Measurements from ENCODE around the gene CSF1. TPM values are rescaled to one million over a fixed set of nuclear protein-coding genes. Genes with fewer than 3 reads are reported as not detected.

CSF1 gene
- polyA plus RNA-seq, 10 donors, result 7.0 to 13.9 (median 9.3) TPM

GRCh38 chr1:109974191-109974590 lies 63.5 kb downstream of the CSF1 start:
- DNase-seq, result no peak

DNA sequence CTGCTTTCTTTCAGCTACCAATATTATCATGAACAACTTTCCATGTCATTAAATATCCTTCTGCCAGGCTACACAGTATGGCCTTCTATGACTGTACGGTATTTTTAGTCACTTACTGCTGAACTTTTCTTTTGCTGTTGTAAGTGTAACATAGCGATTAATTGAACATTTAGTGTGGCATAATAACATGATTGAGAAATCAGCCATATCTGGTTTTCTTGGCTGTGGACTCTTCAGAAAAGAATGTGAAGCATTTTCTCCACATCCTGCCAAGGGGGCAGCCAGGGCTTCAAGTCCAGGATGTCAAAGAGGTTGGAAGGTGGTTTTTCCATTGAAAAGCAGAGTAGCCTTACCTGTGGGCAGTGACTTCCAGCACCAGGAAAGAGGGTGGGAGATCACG lies 65.1 kb downstream of the CSF1 start:
- peak in 1 of 3 donors; percentile 73 for DNase-seq

DNA sequence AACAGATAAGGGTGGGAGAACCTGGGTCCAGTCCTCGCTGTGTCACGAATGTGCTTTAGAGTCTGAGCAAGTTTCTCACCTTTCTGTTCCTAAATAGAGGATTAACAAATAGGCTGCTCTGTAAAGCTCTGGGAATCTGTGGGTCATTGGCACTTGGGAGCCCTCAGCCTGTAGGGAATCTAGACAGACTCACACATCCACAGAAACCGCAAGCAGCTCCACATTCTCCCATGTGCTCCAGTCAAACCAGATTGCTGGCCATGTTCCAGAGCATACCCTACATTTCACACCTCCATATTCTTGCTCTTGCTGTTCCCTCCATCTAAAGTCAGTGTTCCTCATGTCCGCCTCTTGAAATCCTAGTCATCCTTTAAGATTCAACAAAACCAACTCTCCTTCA lies 66.1 kb downstream of the CSF1 start:
- DNase-seq, result no peak

DNA sequence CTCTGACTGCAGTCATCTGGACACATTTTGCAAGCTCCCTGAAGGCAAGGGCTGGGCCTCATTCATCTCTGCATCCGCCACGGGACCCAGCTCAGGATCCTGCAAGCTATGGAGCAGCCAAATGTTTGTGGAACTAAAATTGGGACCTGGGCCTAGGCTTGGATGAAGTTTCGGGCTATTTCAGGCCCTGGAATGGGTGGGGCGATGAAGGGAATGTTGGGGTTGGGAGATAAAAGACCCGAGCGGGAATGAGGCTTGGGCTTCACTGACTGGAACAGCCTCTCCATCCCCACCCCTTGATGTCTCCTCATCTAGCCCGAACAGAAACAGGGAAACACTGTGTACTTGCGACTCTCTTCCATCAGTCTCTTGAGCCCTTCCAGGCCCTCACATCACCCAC lies 66.6 kb downstream of the CSF1 start:
- peak in 1 of 3 donors; percentile 28 for DNase-seq

DNA sequence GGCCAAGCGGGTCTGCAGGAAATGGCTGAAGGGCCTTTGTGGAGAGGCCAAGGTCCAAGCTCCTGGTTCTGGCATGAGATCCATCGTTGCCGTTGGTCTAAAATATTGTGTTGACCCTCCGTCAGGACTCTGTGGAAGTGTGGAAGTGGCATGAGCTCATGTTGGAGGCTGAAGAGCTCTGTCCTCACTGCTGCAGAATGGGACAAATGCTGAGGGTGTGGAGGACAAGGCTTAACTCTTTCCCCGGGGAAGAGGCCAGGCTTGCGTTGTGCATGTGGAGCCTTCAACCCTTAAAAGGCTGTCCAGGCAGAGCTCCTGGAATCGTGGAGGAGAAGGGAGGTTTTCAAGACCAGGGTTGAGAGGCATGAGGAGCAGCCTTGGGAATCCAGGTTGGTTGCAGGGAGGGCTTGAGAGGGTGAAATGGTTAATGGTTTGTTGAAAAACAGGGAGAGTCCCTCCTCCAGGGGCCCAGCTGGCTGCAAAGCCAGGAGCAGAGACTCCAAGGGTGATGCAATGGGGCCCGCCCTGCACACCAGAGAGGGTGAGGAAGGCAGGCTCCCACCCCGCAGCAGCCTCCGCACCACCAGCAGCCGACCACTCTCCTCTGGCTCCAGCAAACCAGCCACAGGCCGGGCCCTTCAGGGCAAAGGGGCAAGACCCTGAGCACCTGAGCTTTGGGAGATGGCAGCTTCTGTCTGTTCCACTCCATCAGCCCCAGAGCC lies 67.2 kb downstream of the CSF1 start:
- DNase-seq, result peak in 1 of 3 donors; percentile 47

- no peak for DNase-seq
These were observed 68.3 kb downstream of the CSF1 start for GRCh38 chr1:109978761-109979488.

DNA sequence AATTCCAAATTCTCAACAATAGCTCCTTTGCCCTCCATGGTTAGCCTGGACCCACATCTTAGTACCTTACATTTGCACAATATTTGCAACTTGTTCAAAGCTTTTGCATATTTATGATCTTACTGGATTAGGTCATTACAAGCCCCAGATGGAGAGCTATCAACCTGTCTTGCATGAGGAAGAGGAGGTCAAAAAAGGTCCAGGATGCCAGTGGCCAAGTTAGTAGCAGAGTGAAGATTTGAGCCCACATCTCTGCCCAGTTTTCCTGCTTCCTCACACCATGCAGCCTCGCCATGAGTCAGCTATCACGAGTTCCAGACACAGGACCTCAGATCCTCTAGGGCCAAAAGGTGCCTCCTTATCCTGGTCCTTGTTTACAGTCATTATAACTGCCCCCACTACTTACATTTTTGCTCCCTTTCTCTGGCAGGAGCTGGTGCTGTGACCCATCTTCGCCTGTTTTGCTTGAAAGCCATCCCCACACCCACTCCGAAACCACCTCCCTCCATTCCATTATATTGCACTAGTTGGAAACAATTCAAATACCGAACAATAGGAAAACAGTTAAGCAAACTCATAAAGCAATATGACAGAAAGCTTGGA lies 68.9 kb downstream of the CSF1 start:
- DNase-seq, result peak in 1 of 3 donors; percentile 44

Other genes with a start within 250 kb of the CSF1 start
- gene GSTM2, start 242.8 kb upstream of the CSF1 start, polyA plus RNA-seq (ENCODE audit: insufficient read length in 10 of 10), result 100 to 1,000 TPM; 118 to 193 (median 154) TPM
- 10 to 100 TPM in 4 of 10 donors, 1 to 10 TPM in 2, under 1 TPM in 3, not detected in 1; 0.28 to 59.1 (median 1.2) TPM for gene GSTM1, start 223.0 kb upstream of the CSF1 start, polyA plus RNA-seq (ENCODE audit: insufficient read length in 10 of 10)
- gene GSTM5, start 198.6 kb upstream of the CSF1 start, polyA plus RNA-seq (ENCODE audit: insufficient read length in 10 of 10), result 10 to 100 TPM in 7 of 10 donors, 1 to 10 TPM in 3; 7.3 to 42.1 (median 13.7) TPM
- 10 to 100 TPM; 33.5 to 57.6 (median 43.2) TPM for gene GSTM3, start 169.8 kb upstream of the CSF1 start, polyA plus RNA-seq (ENCODE audit: insufficient read length in 10 of 10)
- under 1 TPM in 1 of 10 donors, not detected in 9; 0.19 TPM for gene EPS8L3, start 146.9 kb upstream of the CSF1 start, polyA plus RNA-seq (ENCODE audit: insufficient read length in 10 of 10)
- 10 to 100 TPM; 37.2 to 50.2 (median 41.0) TPM for gene AHCYL1, start 73.9 kb downstream of the CSF1 start, polyA plus RNA-seq (ENCODE audit: insufficient read length in 10 of 10)
- gene STRIP1, start 123.8 kb downstream of the CSF1 start, polyA plus RNA-seq (ENCODE audit: insufficient read length in 10 of 10), result 10 to 100 TPM; 25.7 to 37.1 (median 29.8) TPM
- gene ALX3, start 159.8 kb downstream of the CSF1 start, polyA plus RNA-seq (ENCODE audit: insufficient read length in 10 of 10), result under 1 TPM in 1 of 10 donors, not detected in 9; 0.33 TPM
- gene UBL4B, start 201.6 kb downstream of the CSF1 start, polyA plus RNA-seq (ENCODE audit: insufficient read length in 10 of 10), result not detected
- gene SLC6A17, start 239.6 kb downstream of the CSF1 start, polyA plus RNA-seq (ENCODE audit: insufficient read length in 10 of 10), result 1 to 10 TPM in 1 of 10 donors, under 1 TPM in 9; 0.29 to 1.7 (median 0.41) TPM